Measurements from ENCODE around the gene ECEL1. TPM values are rescaled to one million over a fixed set of nuclear protein-coding genes. Genes with fewer than 3 reads are reported as not detected.

The ECEL1 gene
- total RNA-seq, 6 experiments from 2014 or later = 0.22 to 1.3 (median 0.83) TPM; not detected in 2

GRCh38 chr2:232518844-232519243 lies 31.2 kb upstream of the ECEL1 start:
- intact Hi-C loops (cut with DNase I) = loop anchor here in 1 of 2 donors (10.0 kb wide), 1 partner anchor 64 kb away; the partner anchor contains the start of gene ALPI
- H3K4me3 ChIP-seq = no peak overlapping the region
- H3K9me3 ChIP-seq = no peaks in the 10 kb centered on the region
- DNase-seq (no peak), ATAC-seq (no peak)
- WGBS (ENCODE audit: insufficient coverage, low coverage, low lambda C conversion rate, missing lambda C conversion rate) = 61% methylated on average over 3 of the region's 6 CpGs
- no peak overlapping the region for H3K27ac ChIP-seq
- H3K4me1 ChIP-seq = peaks cover 0 to 14% (median 0%) of the 10 kb centered on the region in 4 donors
- peaks cover 9 to 19% of the 10 kb centered on the region in 2 donors for H3K27me3 ChIP-seq
- TF ChIP-seq CTCF (IDR thresholded peaks at IDR 0.05) (no peak), POLR2A (IDR thresholded peaks at IDR 0.05) (no peak)
- H3K36me3 ChIP-seq = no peaks in the 10 kb centered on the region

GRCh38 chr2:232516551-232516950 lies 28.9 kb upstream of the ECEL1 start:
- Histone ChIP-seq H3K27me3 (no peaks in the 10 kb centered on the region), H3K27ac (no peak overlapping the region), H3K9me3 (no peaks in the 10 kb centered on the region), H3K4me3 (no peak overlapping the region), H3K36me3 (no peaks in the 10 kb centered on the region), H3K4me1 (no peaks in the 10 kb centered on the region)
- intact Hi-C loops (cut with DNase I) = loop anchor here in 1 of 2 donors (10.0 kb wide), 1 partner anchor 62 kb away; the partner anchor contains the start of gene ALPI
- DNase-seq (no peak), ATAC-seq (peak in 1 of 4 donors; percentile 41)
- TF ChIP-seq CTCF (IDR thresholded peaks at IDR 0.05) = no peak
- TF ChIP-seq POLR2A (IDR thresholded peaks at IDR 0.05) = no peak
- no CpG with 5 or more reads among the region's 3 CpGs for WGBS (ENCODE audit: insufficient coverage, low coverage, low lambda C conversion rate, missing lambda C conversion rate)

GRCh38 chr2:232515639-232516038 lies 28.0 kb upstream of the ECEL1 start:
- 87% methylated on average over 3 of the region's 7 CpGs for WGBS (ENCODE audit: insufficient coverage, low coverage, low lambda C conversion rate, missing lambda C conversion rate)
- no peak for TF ChIP-seq CTCF (IDR thresholded peaks at IDR 0.05)
- no peak for TF ChIP-seq POLR2A (IDR thresholded peaks at IDR 0.05)
- intact Hi-C loops (cut with DNase I) = loop anchor here in 1 of 2 donors (10.0 kb wide), 1 partner anchor 61 kb away; the partner anchor contains the start of gene ALPI
- no peaks in the 10 kb centered on the region for H3K9me3 ChIP-seq
- H3K4me3 ChIP-seq = no peak overlapping the region
- DNase-seq (no peak), ATAC-seq (no peak)
- H3K36me3 ChIP-seq = no peaks in the 10 kb centered on the region
- H3K27ac ChIP-seq = no peak overlapping the region
- H3K27me3 ChIP-seq = no peaks in the 10 kb centered on the region
- no peaks in the 10 kb centered on the region for H3K4me1 ChIP-seq

GRCh38 chr2:232513353-232513752 lies 25.7 kb upstream of the ECEL1 start:
- H3K4me1 ChIP-seq = no peaks in the 10 kb centered on the region
- ATAC-seq (no peak), DNase-seq (no peak)
- no peaks in the 10 kb centered on the region for H3K36me3 ChIP-seq
- TF ChIP-seq CTCF (IDR thresholded peaks at IDR 0.05) = no peak
- no peak for TF ChIP-seq POLR2A (IDR thresholded peaks at IDR 0.05)
- no peaks in the 10 kb centered on the region for H3K27me3 ChIP-seq
- no peak overlapping the region for H3K4me3 ChIP-seq
- intact Hi-C loops (cut with DNase I) = loop anchor here in 1 of 2 donors (10.0 kb wide), 1 partner anchor 59 kb away; the partner anchor contains the start of gene ALPI
- WGBS (ENCODE audit: insufficient coverage, low coverage, low lambda C conversion rate, missing lambda C conversion rate) = 66% methylated on average over 5 of the region's 5 CpGs
- no peaks in the 10 kb centered on the region for H3K9me3 ChIP-seq
- H3K27ac ChIP-seq = no peak overlapping the region

Measured in right lobe of liver (tissue), 6 donors.